DMS79 treated with DMSO at 0.1 percent for 48 hours (cell line): Measurements from ENCODE around the gene NRROS.
"Not testable (repeated sequence)": the region's sequence is repeated elsewhere in the genome, so short reads cannot be mapped to it uniquely, and the experiment has no call there.

Source experiments
- DNase-seq: peaks from one replicate; lab custom pipeline; 2025; lab: John Stamatoyannopoulos, UW

Gene NRROS

DNA sequence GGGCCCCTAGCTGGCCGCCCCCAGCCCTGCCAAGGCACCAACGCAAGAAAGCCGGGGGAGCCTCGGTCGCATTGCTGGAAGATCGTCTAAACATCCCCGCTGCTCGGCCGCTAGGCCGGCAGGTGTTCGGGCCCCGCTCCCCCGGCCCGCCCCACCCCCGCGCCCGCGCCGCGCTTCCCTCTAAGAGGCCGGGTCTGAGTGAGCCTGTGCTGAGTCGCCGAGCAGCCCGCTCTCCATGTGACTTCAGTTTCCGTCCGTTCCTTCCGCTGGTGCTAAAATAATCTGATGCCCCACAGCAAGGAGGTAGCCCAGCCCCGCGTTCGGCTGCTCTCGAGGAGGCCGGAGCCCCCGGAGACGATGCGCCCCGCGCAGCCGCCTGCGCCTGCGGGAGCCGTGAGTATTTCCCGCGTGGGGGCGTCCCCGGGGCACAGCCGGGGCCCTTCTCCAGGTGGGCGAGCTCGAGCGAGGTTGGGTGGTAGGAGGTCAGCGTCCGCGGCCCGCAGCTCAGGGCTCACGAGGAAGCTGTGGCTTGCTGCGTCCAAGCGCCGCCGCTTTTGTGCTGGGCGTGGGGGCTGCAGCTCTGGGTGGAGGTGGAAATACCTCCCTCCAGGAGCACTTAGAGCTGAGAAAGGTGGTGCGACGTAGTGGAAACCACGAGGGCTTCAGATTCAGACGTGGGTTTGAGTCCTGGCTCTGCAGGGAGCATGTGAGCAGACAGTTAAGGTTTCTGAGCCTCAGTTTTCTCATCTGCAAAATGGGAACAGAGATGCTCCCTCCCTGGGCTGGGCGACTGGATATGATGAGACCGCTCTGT lies at the start of gene NRROS:
Gene NRROS, plus strand, starts transcription at position 212 of the 814 bp plus-strand sequence. CDS start 14,846 bp downstream, outside the sequence.
- peak; percentile 85 for DNase-seq

GRCh38 chr3:196590279-196590678 lies 49.2 kb upstream of the NRROS start:
- no peak for DNase-seq

DNA sequence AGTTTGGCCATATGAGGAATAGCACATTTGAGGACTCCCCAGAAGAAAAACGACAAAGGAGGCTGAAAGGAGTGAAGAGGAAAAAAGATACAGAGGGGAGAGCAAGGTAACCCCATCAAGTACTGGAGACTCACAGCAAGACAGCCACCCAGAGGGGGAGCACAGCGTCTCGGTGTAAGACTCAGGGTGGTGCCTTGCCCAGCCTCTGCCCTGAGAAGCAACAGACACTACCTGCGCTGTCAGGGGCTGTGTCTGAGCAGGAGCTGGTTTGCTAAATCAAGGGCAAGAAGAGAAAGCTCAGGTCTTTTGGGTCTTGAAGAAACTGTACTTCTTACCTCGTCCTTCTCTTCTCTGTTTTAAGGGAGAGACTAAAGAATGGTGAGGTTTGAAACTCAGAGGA lies 43.1 kb upstream of the NRROS start:
- no peak for DNase-seq

DNA sequence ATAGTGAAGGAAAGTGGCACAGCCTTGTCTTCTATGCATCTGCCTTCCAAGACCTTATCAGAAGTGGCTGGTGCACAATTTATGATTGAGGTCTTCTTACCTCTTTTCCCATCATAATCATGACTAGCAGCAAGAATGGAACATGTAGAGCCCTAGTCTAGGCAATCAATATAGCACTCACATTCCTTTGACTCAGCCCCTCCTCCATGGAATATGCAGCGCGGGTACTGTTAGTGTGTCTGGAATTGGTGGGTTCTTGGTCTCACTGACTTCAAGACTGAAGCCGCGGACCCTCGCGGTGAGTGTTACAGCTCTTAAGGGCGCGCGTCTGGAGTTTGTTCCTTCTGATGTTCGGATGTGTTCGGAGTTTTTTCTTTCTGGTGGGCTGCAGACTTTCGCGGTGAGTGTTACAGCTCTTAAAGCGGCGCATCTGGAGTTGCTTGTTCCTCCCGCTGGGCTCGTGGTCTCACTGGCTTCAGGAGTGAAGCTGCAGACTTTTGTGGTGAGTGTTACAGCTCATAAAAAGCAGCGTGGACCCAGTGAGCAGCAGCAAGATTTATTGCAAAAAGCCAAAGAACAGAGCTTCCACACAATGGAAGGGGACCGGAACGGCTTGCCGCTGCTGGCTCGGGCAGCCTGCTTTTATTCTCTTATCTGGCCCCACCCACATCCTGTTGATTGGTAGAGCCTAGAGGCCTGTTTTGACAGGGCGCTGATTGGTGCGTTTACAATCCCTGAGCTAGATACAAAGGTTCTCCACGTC lies 41.3 kb upstream of the NRROS start:
- DNase-seq: not testable (repeated sequence)

DNA sequence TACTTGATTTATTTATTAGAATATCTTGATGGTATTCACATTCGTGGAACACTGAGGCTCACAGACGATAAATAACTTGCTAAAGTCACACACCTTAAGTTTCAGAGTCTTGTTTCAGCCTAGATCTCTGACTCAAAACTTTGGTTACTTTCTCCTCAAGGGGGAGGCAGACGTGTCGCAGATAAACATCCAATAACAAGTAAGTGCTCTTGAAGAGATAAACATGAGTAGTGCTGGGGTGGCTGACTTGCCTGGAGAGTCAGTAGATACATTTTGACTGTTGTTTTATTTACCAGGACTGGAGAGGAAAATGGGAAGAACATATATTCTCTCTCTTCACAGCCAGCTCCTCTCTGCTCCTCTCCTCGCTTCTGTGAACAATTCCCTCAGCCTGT lies 39.8 kb upstream of the NRROS start:
- DNase-seq: no peak

GRCh38 chr3:196600359-196600758 lies 39.1 kb upstream of the NRROS start:
- DNase-seq: no peak

GRCh38 chr3:196602673-196603072 lies 36.8 kb upstream of the NRROS start:
- no peak for DNase-seq

DNA sequence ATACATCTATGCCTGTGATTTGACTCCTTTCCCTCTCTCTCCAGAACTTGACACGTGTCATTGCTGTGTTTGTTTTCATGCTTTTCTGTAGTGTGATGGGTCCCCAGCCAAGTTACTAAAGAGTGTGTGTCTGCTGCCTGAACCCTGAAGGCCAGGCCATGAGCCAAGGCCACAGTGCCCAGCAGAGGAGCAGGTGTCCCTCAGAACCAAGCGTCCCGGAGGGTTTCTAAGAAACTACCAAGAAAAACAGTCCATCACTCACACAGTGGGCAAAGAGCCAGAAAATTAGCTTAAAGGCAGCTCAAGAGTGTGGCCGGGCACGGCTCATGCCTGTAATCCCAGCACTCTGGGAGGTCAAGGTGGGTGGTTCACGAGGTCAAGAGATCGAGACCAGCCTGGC lies 35.8 kb upstream of the NRROS start:
- DNase-seq: peak; percentile 75

DNA sequence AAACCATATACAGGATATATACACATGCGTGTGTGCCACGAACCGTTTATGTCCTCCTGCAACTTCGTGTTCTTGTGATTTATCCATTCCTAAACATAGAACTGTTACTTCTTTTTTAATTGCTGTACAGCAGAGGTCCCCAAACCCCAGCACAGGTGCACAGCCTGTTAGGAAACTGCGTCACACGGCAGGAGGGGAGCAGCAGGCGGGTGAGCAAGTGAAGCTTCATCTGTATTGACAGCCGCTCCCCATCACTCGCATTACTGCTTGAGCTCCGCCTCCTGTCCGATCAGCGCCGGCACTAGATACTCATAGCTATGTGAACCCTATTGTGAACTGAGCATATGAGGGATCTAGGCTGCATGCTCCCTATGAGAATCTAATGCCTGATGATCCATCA lies 34.9 kb upstream of the NRROS start:
- no peak for DNase-seq

GRCh38 chr3:196608693-196609092 lies 30.8 kb upstream of the NRROS start:
- DNase-seq: no peak

DNA sequence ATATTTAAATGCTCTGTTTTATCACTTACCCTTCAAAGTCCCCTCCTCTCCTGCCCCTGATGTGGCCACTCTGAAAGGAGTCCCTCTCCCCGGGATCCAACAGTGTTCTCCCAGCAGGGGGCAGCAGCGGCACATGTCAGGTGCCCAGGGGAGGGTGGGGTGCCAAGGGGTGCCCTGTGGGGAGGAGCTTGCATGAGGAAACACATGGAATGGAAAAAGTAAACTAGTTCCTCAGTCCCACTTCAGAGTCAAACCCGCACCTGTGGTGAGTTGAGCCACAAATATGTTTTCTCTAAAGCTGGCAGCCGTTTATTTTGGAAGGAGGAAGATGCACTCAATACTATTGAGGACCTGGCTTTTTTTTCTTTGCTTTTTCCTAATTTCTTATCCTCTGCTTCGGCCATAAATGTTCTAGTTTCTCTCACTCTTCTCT lies 30.1 kb upstream of the NRROS start:
- DNase-seq: peak; percentile 76

- DNase-seq: no peak
These were observed 29.5 kb upstream of the NRROS start for GRCh38 chr3:196609805-196610515.

GRCh38 chr3:196611761-196612483 lies 27.6 kb upstream of the NRROS start:
- DNase-seq: no peak

DNA sequence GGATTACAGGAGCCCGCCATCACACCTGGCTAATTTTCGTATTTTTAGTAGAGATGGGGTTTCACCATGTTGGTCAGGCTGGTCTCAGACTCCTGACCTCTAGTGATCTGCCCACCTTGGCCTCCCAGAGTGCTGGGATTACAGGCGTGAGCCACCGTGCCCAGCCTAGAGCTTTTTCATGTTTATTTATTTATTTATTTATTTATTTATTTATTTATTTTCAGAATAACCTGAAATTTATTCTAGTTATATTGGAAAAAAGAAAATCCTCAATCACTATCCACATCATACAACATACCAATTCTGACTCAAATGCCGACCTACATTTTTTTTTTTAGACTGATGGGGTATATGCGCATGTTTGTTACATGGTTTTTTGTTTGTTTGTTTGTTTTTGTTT lies 24.3 kb upstream of the NRROS start:
- not testable (repeated sequence) for DNase-seq

- DNase-seq: no peak
These were observed 22.2 kb upstream of the NRROS start for GRCh38 chr3:196617256-196617655.

DNA sequence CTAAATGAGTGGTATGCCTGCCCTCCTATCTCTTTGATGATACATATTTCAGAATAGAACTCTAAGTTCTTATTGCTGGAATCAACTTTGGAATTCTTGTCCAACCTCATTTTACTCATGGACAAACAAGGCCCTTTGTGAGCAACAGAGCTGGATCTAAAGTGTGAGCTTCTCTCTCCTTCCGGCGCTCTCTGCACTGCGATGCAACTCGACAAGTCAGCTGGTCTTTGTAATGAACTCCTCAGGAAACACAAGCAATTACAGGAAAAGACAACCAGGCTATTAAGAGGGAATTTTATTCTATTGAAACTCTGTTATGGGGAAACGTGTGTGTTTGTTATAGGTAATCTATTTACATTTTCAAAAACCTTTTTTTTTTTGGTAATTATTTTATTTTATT lies 20.3 kb upstream of the NRROS start:
- peak; percentile 52 for DNase-seq

GRCh38 chr3:196619627-196620026 lies 19.9 kb upstream of the NRROS start:
- DNase-seq: not testable (repeated sequence)

GRCh38 chr3:196620161-196620604 lies 19.3 kb upstream of the NRROS start:
- no peak for DNase-seq

- no peak for DNase-seq
These were observed 18.8 kb upstream of the NRROS start for GRCh38 chr3:196620684-196621083.

DNA sequence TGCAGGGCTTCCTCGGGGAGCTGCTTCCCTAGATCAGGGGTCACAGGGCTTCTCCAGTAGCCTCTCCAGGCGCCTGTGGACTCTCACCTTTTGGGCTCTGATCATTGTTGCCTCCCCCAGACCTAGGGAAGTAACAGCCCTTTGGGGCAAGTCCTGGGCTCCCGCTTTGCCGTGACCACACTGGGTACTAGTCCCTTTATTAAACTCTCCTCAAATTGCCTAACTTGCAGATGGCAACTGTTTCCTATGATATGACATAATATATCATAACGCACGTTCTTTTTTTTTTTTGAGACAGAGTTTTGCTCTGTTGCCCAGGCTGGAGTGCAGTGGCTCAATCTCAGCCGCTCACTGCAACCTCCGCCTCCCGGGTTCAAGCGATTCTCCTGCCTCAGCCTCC lies 17.9 kb upstream of the NRROS start:
- no peak for DNase-seq

GRCh38 chr3:196624067-196624790 lies 15.3 kb upstream of the NRROS start:
- no peak for DNase-seq
